ENCODE data around the gene TRIM56.

TRIM56 gene

DNA sequence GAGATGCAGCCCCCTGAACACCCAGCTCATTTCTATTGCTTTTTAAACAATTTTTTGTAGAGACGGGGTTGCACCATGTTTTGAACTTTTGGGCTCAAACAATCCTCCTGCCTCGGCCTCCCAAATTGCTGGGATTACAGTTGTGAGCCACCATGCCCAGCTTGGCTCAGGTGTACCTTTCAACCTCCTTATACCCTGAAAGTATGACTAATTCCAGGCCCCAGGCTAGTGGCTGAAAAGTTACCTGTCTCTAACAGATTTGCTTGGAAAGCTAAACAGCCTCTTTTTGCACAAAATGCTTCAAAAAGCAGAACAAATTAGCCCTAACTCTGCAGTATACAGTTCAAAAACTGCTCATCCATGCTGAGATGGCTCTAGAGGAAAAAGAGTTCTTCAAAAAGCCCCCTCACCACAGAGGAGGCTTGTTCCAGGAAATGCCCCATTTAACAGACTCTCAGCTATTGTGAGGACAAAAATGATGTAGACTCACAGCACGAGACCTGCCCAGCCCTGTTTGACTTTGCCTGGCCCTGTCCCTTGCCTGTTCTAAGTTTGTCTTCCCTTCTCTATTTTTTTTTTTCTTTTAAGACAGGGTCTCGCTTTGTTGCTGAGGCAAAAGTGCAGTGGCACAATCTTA lies 55.6 kb downstream of the TRIM56 start:
- H3K4me1 ChIP-seq (ENCODE audit: insufficient read depth, low read length), result peaks cover 17% of the 10 kb centered on the region
- no peaks in the 10 kb centered on the region for H3K36me3 ChIP-seq (ENCODE audit: insufficient read depth, low read length)
- no peak overlapping the region for H3K9ac ChIP-seq (ENCODE audit: low read depth, low read length)
- no peaks in the 10 kb centered on the region for H3K9me3 ChIP-seq (ENCODE audit: control insufficient read depth, insufficient read depth, low read length)

Data from ES-I3 (cell line).